ENCODE measurements around the gene NMNAT3. TPM values are rescaled to one million over a fixed set of nuclear protein-coding genes. Genes with fewer than 3 reads are reported as not detected.
A peak's percentile ranks its signal among the peaks of the same experiment; 100 is the strongest.

Gene NMNAT3
- total RNA-seq, 2 donors from 2014 or later, result 1.2 to 1.6 TPM

GRCh38 chr3:139521816-139522215 is 156.0 kb downstream of the NMNAT3 start:
- Mint-ChIP-seq H3K9me3 (no peaks in the 10 kb centered on the region), H3K27me3 (ENCODE audit: insufficient read depth) (peaks cover 2% of the 10 kb centered on the region), H3K4me3 (no peak overlapping the region), H3K27ac (no peak overlapping the region), H3K36me3 (ENCODE audit: low read depth) (peaks cover 14% of the 10 kb centered on the region), H3K4me1 (peaks cover 30% of the 10 kb centered on the region)
- no peak overlapping the region for H3K9ac ChIP-seq (ENCODE audit: extremely low read depth, low read length, poor library complexity, severe bottlenecking)
- no peak overlapping the region for H3K4me3 ChIP-seq (ENCODE audit: low read length)
- no peaks in the 10 kb centered on the region for H3K36me3 ChIP-seq (ENCODE audit: control insufficient read depth, insufficient read depth, low read length)
- no peaks in the 10 kb centered on the region for H3K9me3 ChIP-seq (ENCODE audit: control insufficient read depth, low read length)
- 100% methylated on average over 1 of the region's 1 CpG; no CpG with 5 or more reads in 1 of the 2 experiments for WGBS, 2 experiments (ENCODE audit: insufficient coverage in 1 of 2, insufficient read length in 1 of 2)
- peaks cover 8% of the 10 kb centered on the region for H3K4me1 ChIP-seq (ENCODE audit: control insufficient read depth, insufficient read depth, low read length)
- no peaks in the 10 kb centered on the region for H3K27me3 ChIP-seq (ENCODE audit: control insufficient read depth, insufficient read depth, low read length, poor library complexity, severe bottlenecking)
- no peak overlapping the region for H3K27ac ChIP-seq (ENCODE audit: low read depth, low read length)
- no peak for TF ChIP-seq CTCF (conservative IDR thresholded peaks at IDR 0.05)
- no peak for DNase-seq

GRCh38 chr3:139521144-139521543 is 156.6 kb downstream of the NMNAT3 start:
- Histone ChIP-seq H3K9ac (ENCODE audit: extremely low read depth, low read length, poor library complexity, severe bottlenecking) (no peak overlapping the region), H3K27me3 (ENCODE audit: control insufficient read depth, insufficient read depth, low read length, poor library complexity, severe bottlenecking) (no peaks in the 10 kb centered on the region), H3K4me1 (ENCODE audit: control insufficient read depth, insufficient read depth, low read length) (peaks cover 8% of the 10 kb centered on the region), H3K4me3 (ENCODE audit: low read length) (no peak overlapping the region), H3K36me3 (ENCODE audit: control insufficient read depth, insufficient read depth, low read length) (no peaks in the 10 kb centered on the region), H3K9me3 (ENCODE audit: control insufficient read depth, low read length) (no peaks in the 10 kb centered on the region), H3K27ac (ENCODE audit: low read depth, low read length) (no peak overlapping the region)
- no peak for DNase-seq
- Mint-ChIP-seq H3K9me3 (no peaks in the 10 kb centered on the region), H3K4me3 (no peak overlapping the region), H3K27ac (no peak overlapping the region), H3K36me3 (ENCODE audit: low read depth) (peaks cover 10% of the 10 kb centered on the region), H3K4me1 (peaks cover 30% of the 10 kb centered on the region), H3K27me3 (ENCODE audit: insufficient read depth) (peaks cover 2% of the 10 kb centered on the region)
- TF ChIP-seq CTCF (conservative IDR thresholded peaks at IDR 0.05), result no peak
- WGBS, 2 experiments (ENCODE audit: insufficient coverage in 1 of 2, insufficient read length in 1 of 2), result 96 to 100% methylated on average over 1 to 2 of the region's 3 CpGs

GRCh38 chr3:139519998-139520737 is 157.6 kb downstream of the NMNAT3 start:
- peaks cover 10% of the 10 kb centered on the region for H3K36me3 Mint-ChIP-seq (ENCODE audit: low read depth)

More at GRCh38 chr3:139519998-139520737, 157.6 kb downstream of the NMNAT3 start:
- Mint-ChIP-seq H3K27ac (no peak overlapping the region), H3K9me3 (no peaks in the 10 kb centered on the region), H3K4me1 (peaks cover 26% of the 10 kb centered on the region), H3K4me3 (no peak overlapping the region), H3K27me3 (ENCODE audit: insufficient read depth) (peaks cover 2% of the 10 kb centered on the region)
- Histone ChIP-seq H3K36me3 (ENCODE audit: control insufficient read depth, insufficient read depth, low read length) (no peaks in the 10 kb centered on the region), H3K27ac (ENCODE audit: low read depth, low read length) (no peak overlapping the region), H3K4me1 (ENCODE audit: control insufficient read depth, insufficient read depth, low read length) (peaks cover 8% of the 10 kb centered on the region), H3K27me3 (ENCODE audit: control insufficient read depth, insufficient read depth, low read length, poor library complexity, severe bottlenecking) (no peaks in the 10 kb centered on the region), H3K4me3 (ENCODE audit: low read length) (no peak overlapping the region), H3K9me3 (ENCODE audit: control insufficient read depth, low read length) (no peaks in the 10 kb centered on the region), H3K9ac (ENCODE audit: extremely low read depth, low read length, poor library complexity, severe bottlenecking) (no peak overlapping the region)
- peak; percentile 75 for TF ChIP-seq CTCF (conservative IDR thresholded peaks at IDR 0.05)
- peak; percentile 86 for DNase-seq
- 93 to 100% methylated on average over 4 to 7 of the region's 7 CpGs for WGBS, 2 experiments (ENCODE audit: insufficient coverage in 1 of 2, insufficient read length in 1 of 2)
